Measurements from ENCODE around the gene NAV1. TPM values are rescaled to one million over a fixed set of nuclear protein-coding genes. Genes with fewer than 3 reads are reported as not detected.

NAV1 gene
- total RNA-seq, 4 donors from 2014 or later = 17.4 to 36.9 (median 25.5) TPM

- Histone ChIP-seq H3K4me1 (peaks cover 37% of the 10 kb centered on the region), H3K27me3 (no peaks in the 10 kb centered on the region), H3K4me3 (no peak overlapping the region), H3K36me3 (no peaks in the 10 kb centered on the region), H3K9me3 (no peaks in the 10 kb centered on the region), H3K27ac (peak overlapping the region; percentile 73)
- DNase-seq (ENCODE audit: low spot score in 2 of 2) = peak in 1 of 2 donors; percentile 24
- TF ChIP-seq POLR2A (IDR thresholded peaks at IDR 0.05) = no peak
- TF ChIP-seq CTCF (IDR thresholded peaks at IDR 0.05) = no peak
- TF ChIP-seq POLR2AphosphoS5 (IDR thresholded peaks at IDR 0.05) = no peak
- TF ChIP-seq EP300 (IDR thresholded peaks at IDR 0.05) = no peak
- 70% methylated on average over 2 of the region's 2 CpGs for WGBS
Measured at GRCh38 chr1:201563406-201563780, 24.5 kb downstream of the NAV1 start.

GRCh38 chr1:201563941-201564340, 25.0 kb downstream of the NAV1 start:
- H3K4me1 ChIP-seq = peaks cover 39% of the 10 kb centered on the region
- WGBS = 87% methylated on average over 3 of the region's 3 CpGs

GRCh38 chr1:201565024-201565730, 26.2 kb downstream of the NAV1 start:
- 73% methylated on average over 10 of the region's 12 CpGs for WGBS
- H3K9me3 ChIP-seq = no peaks in the 10 kb centered on the region
- DNase-seq (ENCODE audit: low spot score in 2 of 2) = peak in 1 of 2 donors; percentile 73
- no peaks in the 10 kb centered on the region for H3K36me3 ChIP-seq
- H3K27me3 ChIP-seq = no peaks in the 10 kb centered on the region
- no peak overlapping the region for H3K4me3 ChIP-seq
- no peak for TF ChIP-seq EP300 (IDR thresholded peaks at IDR 0.05)
- TF ChIP-seq CTCF (IDR thresholded peaks at IDR 0.05) = no peak
- TF ChIP-seq POLR2AphosphoS5 (IDR thresholded peaks at IDR 0.05) = no peak
- TF ChIP-seq POLR2A (IDR thresholded peaks at IDR 0.05) = no peak
- no peak overlapping the region for H3K27ac ChIP-seq
- peaks cover 26% of the 10 kb centered on the region for H3K4me1 ChIP-seq

More at GRCh38 chr1:201563941-201564340, 25.0 kb downstream of the NAV1 start:
- Histone ChIP-seq H3K36me3 (no peaks in the 10 kb centered on the region), H3K27me3 (no peaks in the 10 kb centered on the region), H3K4me3 (no peak overlapping the region), H3K27ac (peak overlapping the region; percentile 73), H3K9me3 (no peaks in the 10 kb centered on the region)
- DNase-seq (ENCODE audit: low spot score in 2 of 2) = peak in 1 of 2 donors; percentile 11
- TF ChIP-seq POLR2AphosphoS5 (IDR thresholded peaks at IDR 0.05) (no peak), POLR2A (IDR thresholded peaks at IDR 0.05) (no peak), CTCF (IDR thresholded peaks at IDR 0.05) (no peak)

- DNase-seq (ENCODE audit: low spot score in 2 of 2) = peak in 1 of 2 donors; percentile 67
- Histone ChIP-seq H3K4me1 (peaks cover 23% of the 10 kb centered on the region), H3K4me3 (no peak overlapping the region), H3K27ac (peak overlapping the region; percentile 23), H3K36me3 (no peaks in the 10 kb centered on the region), H3K9me3 (no peaks in the 10 kb centered on the region), H3K27me3 (no peaks in the 10 kb centered on the region)
- WGBS = 80% methylated on average over 12 of the region's 12 CpGs
- TF ChIP-seq CTCF (IDR thresholded peaks at IDR 0.05) (no peak), POLR2A (IDR thresholded peaks at IDR 0.05) (no peak), POLR2AphosphoS5 (IDR thresholded peaks at IDR 0.05) (no peak), EP300 (IDR thresholded peaks at IDR 0.05) (no peak)
Measured at GRCh38 chr1:201565771-201566528, 27.0 kb downstream of the NAV1 start.

GRCh38 chr1:201566529-201566823, 27.5 kb downstream of the NAV1 start:
- DNase-seq (ENCODE audit: low spot score in 2 of 2) = no peak
- Histone ChIP-seq H3K9me3 (no peaks in the 10 kb centered on the region), H3K36me3 (no peaks in the 10 kb centered on the region), H3K4me1 (peaks cover 21% of the 10 kb centered on the region), H3K27ac (no peak overlapping the region), H3K27me3 (no peaks in the 10 kb centered on the region), H3K4me3 (no peak overlapping the region)
- no peak for TF ChIP-seq EP300 (IDR thresholded peaks at IDR 0.05)
- TF ChIP-seq CTCF (IDR thresholded peaks at IDR 0.05) = no peak
- no peak for TF ChIP-seq POLR2AphosphoS5 (IDR thresholded peaks at IDR 0.05)
- no peak for TF ChIP-seq POLR2A (IDR thresholded peaks at IDR 0.05)
- WGBS = 68% methylated on average over 2 of the region's 2 CpGs

Measured in suprapubic skin (tissue), 4 donors.